ENCODE measurements around the gene SERPINB1. TPM values are rescaled to one million over a fixed set of nuclear protein-coding genes. Genes with fewer than 3 reads are reported as not detected.

The SERPINB1 gene
- total and polyA plus RNA-seq, 10 of the 15 experiments (the other 5 are each of a cell fraction or from before 2014, with no cell fraction given): 0.45 to 2.4 (median 0.83) TPM

DNA sequence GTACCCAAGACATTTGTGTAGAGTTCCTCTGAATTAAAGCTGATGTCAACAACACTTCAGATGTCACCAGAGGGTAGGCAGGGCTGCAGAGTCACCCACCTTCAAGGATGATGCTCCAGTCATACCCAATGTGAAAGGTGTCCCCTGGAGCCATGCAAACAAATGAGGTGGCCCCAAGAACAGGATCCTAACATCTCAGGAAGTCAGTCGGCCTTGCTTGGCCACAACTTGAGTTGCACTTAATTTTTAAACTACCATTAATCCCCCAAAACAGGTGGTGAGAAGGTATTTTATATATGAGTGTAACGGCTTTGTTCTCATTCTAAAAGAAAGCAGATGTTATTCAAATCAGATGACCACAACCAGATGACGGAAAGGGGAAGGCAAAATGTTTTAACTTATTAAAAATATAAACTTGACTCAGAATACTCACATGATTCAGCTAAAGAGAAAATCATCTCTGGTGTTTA is 21.1 kb upstream of the SERPINB1 start:
- POLR2A ChIA-PET: interaction anchor here (0.6 to 9.9 kb wide), 7 partner anchors 9 to 49 kb away, joined by 3 to 126 read pairs (median 10); partner anchors contain the start of gene SERPINB9
- TF ChIP-seq MTA3 (IDR thresholded peaks at IDR 0.05; ENCODE audit: borderline replicate concordance, low read length): peak; percentile 90
- TF ChIP-seq TCF7 (IDR thresholded peaks at IDR 0.05; ENCODE audit: borderline replicate concordance): peak; percentile 87
- peak; percentile 90 to 95 for TF ChIP-seq IKZF2 (IDR thresholded peaks at IDR 0.05)
- peak; percentile 84 for TF ChIP-seq EED (IDR thresholded peaks at IDR 0.05; ENCODE audit: low read depth)
- peak; percentile 96 for TF ChIP-seq NFIC (IDR thresholded peaks at IDR 0.05; ENCODE audit: low read depth, low read length)
- TF ChIP-seq FOS (IDR thresholded peaks at IDR 0.05; ENCODE audit: borderline replicate concordance, extremely low read depth, insufficient read length): no peak
- TF ChIP-seq MEF2A (IDR thresholded peaks at IDR 0.05; ENCODE audit: insufficient read depth, low read depth, low read length): peak; percentile 86
- peak; percentile 86 for TF ChIP-seq CBFB (IDR thresholded peaks at IDR 0.05; ENCODE audit: low read depth)
- no peak; the same call in 1 of the 2 replicates for TF ChIP-seq SREBF1 (IDR thresholded peaks at IDR 0.05; ENCODE audit: low read length)
- peak; percentile 91 to 98 for TF ChIP-seq EP300 (IDR thresholded peaks at IDR 0.05; ENCODE audit: borderline replicate concordance in 1 of 2, control insufficient read depth in 1 of 2, low read depth in 2 of 2, low read length in 2 of 2)
- peak; percentile 91 for TF ChIP-seq TCF3 (IDR thresholded peaks at IDR 0.05; ENCODE audit: borderline replicate concordance, insufficient read depth, low read depth, low read length)
- peak; percentile 92 for TF ChIP-seq TCF12 (IDR thresholded peaks at IDR 0.05; ENCODE audit: low read depth, low read length)
- TF ChIP-seq RAD51 (IDR thresholded peaks at IDR 0.05): peak; percentile 81
- TF ChIP-seq, protein P1, sequence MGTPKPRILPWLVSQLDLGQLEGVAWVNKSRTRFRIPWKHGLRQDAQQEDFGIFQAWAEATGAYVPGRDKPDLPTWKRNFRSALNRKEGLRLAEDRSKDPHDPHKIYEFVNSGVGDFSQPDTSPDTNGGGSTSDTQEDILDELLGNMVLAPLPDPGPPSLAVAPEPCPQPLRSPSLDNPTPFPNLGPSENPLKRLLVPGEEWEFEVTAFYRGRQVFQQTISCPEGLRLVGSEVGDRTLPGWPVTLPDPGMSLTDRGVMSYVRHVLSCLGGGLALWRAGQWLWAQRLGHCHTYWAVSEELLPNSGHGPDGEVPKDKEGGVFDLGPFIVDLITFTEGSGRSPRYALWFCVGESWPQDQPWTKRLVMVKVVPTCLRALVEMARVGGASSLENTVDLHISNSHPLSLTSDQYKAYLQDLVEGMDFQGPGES (IDR thresholded peaks at IDR 0.05): no peak
- peak; percentile 75; the same call in 1 of the 2 replicates for TF ChIP-seq CHD2 (IDR thresholded peaks at IDR 0.05; ENCODE audit: borderline replicate concordance, low read depth, low read length)
- TF ChIP-seq POLR2AphosphoS5 (IDR thresholded peaks at IDR 0.05; ENCODE audit: low read length): 0 out of 2 replicates have a peak, but pooled peaks have one; percentile 46
- peak; percentile 86 for TF ChIP-seq STAT3 (IDR thresholded peaks at IDR 0.05; ENCODE audit: low read depth, low read length)
- TF ChIP-seq ATF7 (IDR thresholded peaks at IDR 0.05; ENCODE audit: low read depth): peak; percentile 94
- TF ChIP-seq SP1 (IDR thresholded peaks at IDR 0.05; ENCODE audit: low read depth, low read length): no peak
- TF ChIP-seq, protein P2, sequence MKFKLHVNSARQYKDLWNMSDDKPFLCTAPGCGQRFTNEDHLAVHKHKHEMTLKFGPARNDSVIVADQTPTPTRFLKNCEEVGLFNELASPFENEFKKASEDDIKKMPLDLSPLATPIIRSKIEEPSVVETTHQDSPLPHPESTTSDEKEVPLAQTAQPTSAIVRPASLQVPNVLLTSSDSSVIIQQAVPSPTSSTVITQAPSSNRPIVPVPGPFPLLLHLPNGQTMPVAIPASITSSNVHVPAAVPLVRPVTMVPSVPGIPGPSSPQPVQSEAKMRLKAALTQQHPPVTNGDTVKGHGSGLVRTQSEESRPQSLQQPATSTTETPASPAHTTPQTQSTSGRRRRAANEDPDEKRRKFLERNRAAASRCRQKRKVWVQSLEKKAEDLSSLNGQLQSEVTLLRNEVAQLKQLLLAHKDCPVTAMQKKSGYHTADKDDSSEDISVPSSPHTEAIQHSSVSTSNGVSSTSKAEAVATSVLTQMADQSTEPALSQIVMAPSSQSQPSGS (IDR thresholded peaks at IDR 0.05; ENCODE audit: low read length): peak; percentile 96
- TF ChIP-seq POLR2AphosphoS2 (IDR thresholded peaks at IDR 0.05; ENCODE audit: low read depth, low read length): 0 out of 2 replicates have a peak, but pooled peaks have one; percentile 10
- peak; percentile 93 for TF ChIP-seq NR2F1 (conservative IDR thresholded peaks at IDR 0.05)
- TF ChIP-seq CBX5 (IDR thresholded peaks at IDR 0.05; ENCODE audit: low read depth): 0 out of 2 replicates have a peak, but pooled peaks have one; percentile 77

More for the DNA sequence above, 21.1 kb upstream of the SERPINB1 start:
- Histone ChIP-seq H3K79me2 (ENCODE audit: control insufficient read depth, insufficient read depth, low read length) (no peaks in the 10 kb centered on the region), H3K9ac (ENCODE audit: control insufficient read depth, insufficient read depth, low read length) (no peak overlapping the region), H3K4me1 (ENCODE audit: control insufficient read depth, insufficient read depth, low read length) (peaks cover 67% of the 10 kb centered on the region), H2AFZ (ENCODE audit: control insufficient read depth, low read depth, low read length) (no peak overlapping the region), H3K4me3 (no peak overlapping the region), H3K9me3 (replicated peaks; ENCODE audit: control insufficient read depth, insufficient read depth, low read length) (no peaks in the 10 kb centered on the region; the same call in 2 of the 3 replicates), H4K20me1 (ENCODE audit: control insufficient read depth, insufficient read depth) (no peaks in the 10 kb centered on the region), H3K4me2 (ENCODE audit: control insufficient read depth, insufficient read depth) (peak overlapping the region; percentile 52; the same call in 1 of the 2 replicates), H3K36me3 (ENCODE audit: control insufficient read depth in 2 of 2, insufficient read depth in 2 of 2, low read length in 1 of 2) (no peaks in the 10 kb centered on the region), H3K27me3 (replicated peaks in 1 of 2; ENCODE audit: control insufficient read depth in 2 of 2, insufficient read depth in 2 of 2, low read length in 1 of 2) (no peaks in the 10 kb centered on the region), H3K27ac (ENCODE audit: control insufficient read depth, insufficient read depth) (peak overlapping the region; percentile 86)
- SMC1A ChIA-PET (ENCODE audit: uncharacterized antibody, unreplicated experiment): interaction anchor here (0.7 to 10.2 kb wide), 10 partner anchors 9 to 74 kb away, joined by 3 to 136 read pairs (median 4); no protein-coding TSS in a partner anchor
- RAD21 ChIA-PET (ENCODE audit: unreplicated experiment): interaction anchor here (0.7 to 4.6 kb wide), 9 partner anchors 9 to 49 kb away, joined by 3 to 34 read pairs (median 5); no protein-coding TSS in a partner anchor
- in situ Hi-C loops (cut with MboI): no loop called here
- no TSS peak for BruUV-seq (replicated peaks)
- DNase-seq (ENCODE audit: low read depth, low spot score): peak; percentile 93
- peak; percentile 91 for FAIRE-seq
- CTCF ChIA-PET: interaction anchor here (0.6 to 3.8 kb wide), 6 partner anchors 9 to 67 kb away, joined by 3 to 20 read pairs (median 3); no protein-coding TSS in a partner anchor
- ATAC-seq: peak; percentile 67
- 2% methylated on average over 3 of the region's 3 CpGs for WGBS (ENCODE audit: insufficient coverage, insufficient replicate concordance, low lambda C conversion rate, missing lambda C conversion rate)
- intact Hi-C loops (cut with micrococcal nuclease; ENCODE audit: unreplicated experiment): loop anchor here (1.0 to 10.0 kb wide), 3 partner anchors 18 to 342 kb away; no protein-coding TSS in a partner anchor
